ENCODE data around the gene TMEM59.

Gene TMEM59

DNA sequence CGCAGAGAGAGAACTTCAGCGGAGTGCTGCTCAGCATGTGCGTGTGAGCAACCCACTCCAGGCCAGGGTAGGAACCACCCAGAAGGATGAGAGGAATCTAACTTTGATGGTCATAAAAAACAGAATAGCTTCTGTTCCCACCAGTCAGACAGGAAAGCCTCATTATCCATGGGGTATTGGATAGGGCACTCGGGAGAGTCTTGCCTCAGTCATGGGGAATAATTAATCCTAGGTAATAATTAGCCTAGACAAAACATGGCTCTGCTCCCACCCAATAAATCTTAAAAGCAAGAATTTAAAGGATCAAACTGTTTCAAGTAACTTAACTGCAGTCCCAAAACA is 70.3 kb downstream of the TMEM59 start:
- CTCF ChIA-PET, result interaction anchor here (0.9 to 1.2 kb wide), 4 partner anchors 9 to 809 kb away, joined by 3 to 4 read pairs (median 3); no protein-coding TSS in a partner anchor
- no peak for TF ChIP-seq ZNF366 (tag by site-specific recombination; conservative IDR thresholded peaks at IDR 0.05)
- TF ChIP-seq, protein P1, sequence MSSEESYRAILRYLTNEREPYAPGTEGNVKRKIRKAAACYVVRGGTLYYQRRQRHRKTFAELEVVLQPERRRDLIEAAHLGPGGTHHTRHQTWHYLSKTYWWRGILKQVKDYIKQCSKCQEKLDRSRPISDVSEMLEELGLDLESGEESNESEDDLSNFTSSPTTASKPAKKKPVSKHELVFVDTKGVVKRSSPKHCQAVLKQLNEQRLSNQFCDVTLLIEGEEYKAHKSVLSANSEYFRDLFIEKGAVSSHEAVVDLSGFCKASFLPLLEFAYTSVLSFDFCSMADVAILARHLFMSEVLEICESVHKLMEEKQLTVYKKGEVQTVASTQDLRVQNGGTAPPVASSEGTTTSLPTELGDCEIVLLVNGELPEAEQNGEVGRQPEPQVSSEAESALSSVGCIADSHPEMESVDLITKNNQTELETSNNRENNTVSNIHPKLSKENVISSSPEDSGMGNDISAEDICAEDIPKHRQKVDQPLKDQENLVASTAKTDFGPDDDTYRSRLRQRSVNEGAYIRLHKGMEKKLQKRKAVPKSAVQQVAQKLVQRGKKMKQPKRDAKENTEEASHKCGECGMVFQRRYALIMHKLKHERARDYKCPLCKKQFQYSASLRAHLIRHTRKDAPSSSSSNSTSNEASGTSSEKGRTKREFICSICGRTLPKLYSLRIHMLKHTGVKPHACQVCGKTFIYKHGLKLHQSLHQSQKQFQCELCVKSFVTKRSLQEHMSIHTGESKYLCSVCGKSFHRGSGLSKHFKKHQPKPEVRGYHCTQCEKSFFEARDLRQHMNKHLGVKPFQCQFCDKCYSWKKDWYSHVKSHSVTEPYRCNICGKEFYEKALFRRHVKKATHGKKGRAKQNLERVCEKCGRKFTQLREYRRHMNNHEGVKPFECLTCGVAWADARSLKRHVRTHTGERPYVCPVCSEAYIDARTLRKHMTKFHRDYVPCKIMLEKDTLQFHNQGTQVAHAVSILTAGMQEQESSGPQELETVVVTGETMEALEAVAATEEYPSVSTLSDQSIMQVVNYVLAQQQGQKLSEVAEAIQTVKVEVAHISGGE (tag by site-specific recombination; conservative IDR thresholded peaks at IDR 0.05; ENCODE audit: low read depth), result no peak
- no peak for TF ChIP-seq ZNF280C (tag by site-specific recombination; IDR thresholded peaks at IDR 0.05)
- TF ChIP-seq ZNF692 (tag by site-specific recombination; IDR thresholded peaks at IDR 0.05), result no peak
- no peak for TF ChIP-seq ZNF521 (tag by site-specific recombination; IDR thresholded peaks at IDR 0.05)
- no peak for TF ChIP-seq ZNF624 (tag by site-specific recombination; IDR thresholded peaks at IDR 0.05)
- TF ChIP-seq ZBTB26 (tag by site-specific recombination; optimal IDR thresholded peaks at IDR 0.05), result no peak
- TF ChIP-seq HOXC10 (CRISPR knock-in tag; IDR thresholded peaks at IDR 0.05), result no peak
- TF ChIP-seq ZNF112 (tag by site-specific recombination; IDR thresholded peaks at IDR 0.05), result no peak
- no peak for TF ChIP-seq ZNF670 (tag by site-specific recombination; IDR thresholded peaks at IDR 0.05; ENCODE audit: low read depth)
- TF ChIP-seq KLF1 (tag by site-specific recombination; IDR thresholded peaks at IDR 0.05), result no peak
- no peak for TF ChIP-seq ZSCAN18 (tag by site-specific recombination; IDR thresholded peaks at IDR 0.05)
- no peak for TF ChIP-seq ZNF843 (tag by site-specific recombination; IDR thresholded peaks at IDR 0.05)
- TF ChIP-seq ZNF513 (tag by site-specific recombination; IDR thresholded peaks at IDR 0.05), result no peak
- no peak for TF ChIP-seq HIC1 (tag by site-specific recombination; IDR thresholded peaks at IDR 0.05)
- TF ChIP-seq SALL2 (tag by site-specific recombination; IDR thresholded peaks at IDR 0.05; ENCODE audit: borderline replicate concordance), result no peak
- no peak for TF ChIP-seq SCRT1 (tag by site-specific recombination; IDR thresholded peaks at IDR 0.05; ENCODE audit: borderline replicate concordance)
- TF ChIP-seq MYNN (tag by site-specific recombination; IDR thresholded peaks at IDR 0.05; ENCODE audit: borderline replicate concordance), result no peak
- no peak for TF ChIP-seq ZXDB (tag by site-specific recombination; IDR thresholded peaks at IDR 0.05)
- POLR2A ChIA-PET, result no interaction called here
- H3K9me3 ChIP-seq (ENCODE audit: control insufficient read depth, insufficient read depth, low read depth, low read length), result no peaks in the 10 kb centered on the region
- no peak overlapping the region for H3K4me3 ChIP-seq (ENCODE audit: low read depth, low read length)
- no peak overlapping the region; the same call in 1 of the 2 replicates for H3K27ac ChIP-seq (ENCODE audit: extremely low read depth, low read depth, low read length)
- no peaks in the 10 kb centered on the region for H3K4me1 ChIP-seq (ENCODE audit: control insufficient read depth, insufficient read depth, low read length)
- H3K36me3 ChIP-seq (ENCODE audit: control insufficient read depth in 2 of 2, insufficient read depth in 1 of 2, low read length in 2 of 2), result no peaks in the 10 kb centered on the region

Data from HEK293 (cell line).